Measurements from ENCODE around the gene TMEM266.

Gene TMEM266

DNA sequence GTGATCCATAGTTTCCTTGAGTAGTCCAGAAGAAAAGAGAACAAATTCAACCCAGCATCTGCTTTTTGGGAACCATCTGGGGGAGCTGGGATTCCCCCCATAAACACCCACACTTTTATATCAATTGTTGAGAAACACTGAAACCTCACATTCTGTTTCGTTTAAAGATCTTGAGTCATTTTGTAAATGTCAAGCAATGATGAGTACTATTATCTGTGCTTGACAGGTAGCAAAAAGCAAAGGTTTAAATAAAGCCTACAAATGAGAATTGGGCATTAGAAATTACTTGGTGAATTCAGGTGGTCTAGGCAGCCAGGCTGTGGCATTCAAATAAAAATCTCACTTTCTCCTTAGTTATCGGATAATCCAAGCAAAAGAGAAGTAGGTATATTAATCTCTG lies 75.7 kb downstream of the TMEM266 start:
- Histone ChIP-seq H2BK5ac (ENCODE audit: low read length) (no peak overlapping the region), H3K4ac (ENCODE audit: low read length) (no peak overlapping the region), H2AK5ac (ENCODE audit: low read depth, low read length) (no peak overlapping the region), H3K36me3 (replicated peaks in 1 of 2; ENCODE audit: control insufficient read depth in 2 of 2, insufficient read depth in 2 of 2, low read length in 2 of 2) (no peaks in the 10 kb centered on the region), H2BK120ac (ENCODE audit: low read depth, low read length) (no peak overlapping the region), H3K9me3 (replicated peaks in 1 of 2; ENCODE audit: control insufficient read depth in 2 of 2, insufficient read depth in 1 of 2, low read depth in 1 of 2, low read length in 2 of 2) (no peaks in the 10 kb centered on the region), H4K91ac (ENCODE audit: low read depth, low read length, poor library complexity) (no peak overlapping the region), H3K79me1 (ENCODE audit: low read depth, low read length) (no peaks in the 10 kb centered on the region), H3K14ac (ENCODE audit: low read length) (no peak overlapping the region), H2AFZ (ENCODE audit: low read length) (no peak overlapping the region), H3K18ac (ENCODE audit: low read length) (no peak overlapping the region), H2BK12ac (ENCODE audit: low read length) (no peak overlapping the region), H3K27ac (replicated peaks; ENCODE audit: low read length) (no peak overlapping the region), H4K8ac (ENCODE audit: low read depth, low read length) (no peak overlapping the region), H3K4me1 (ENCODE audit: control insufficient read depth in 2 of 2, insufficient read depth in 1 of 2, low read depth in 1 of 2, low read length in 2 of 2) (no peaks in the 10 kb centered on the region), H2BK15ac (ENCODE audit: low read length) (no peak overlapping the region), H3K23ac (ENCODE audit: low read depth, low read length, poor library complexity) (no peak overlapping the region), H3K4me2 (ENCODE audit: insufficient read depth, low read length, poor library complexity, severe bottlenecking) (no peak overlapping the region), H3K27me3 (ENCODE audit: control insufficient read depth in 3 of 3, insufficient read depth in 3 of 3, low read depth in 1 of 3, low read length in 3 of 3) (peaks cover 0 to 8% (median 2%) of the 10 kb centered on the region in 3 experiments), H3K9ac (ENCODE audit: low read depth, low read length, poor library complexity) (no peak overlapping the region), H3K4me3 (ENCODE audit: low read length in 2 of 2) (no peak overlapping the region)
- WGBS, 2 donors (ENCODE audit: extremely low coverage in 2 of 2, insufficient read length in 2 of 2, insufficient replicate concordance in 1 of 2), result no CpG with 5 or more reads among the region's 2 CpGs
- no peak for DNase-seq (ENCODE audit: low spot score)

GRCh38 chr15:76138436-76138835 lies 78.7 kb downstream of the TMEM266 start:
- Histone ChIP-seq H3K27ac (replicated peaks; ENCODE audit: low read length) (no peak overlapping the region), H3K36me3 (replicated peaks in 1 of 2; ENCODE audit: control insufficient read depth in 2 of 2, insufficient read depth in 2 of 2, low read length in 2 of 2) (no peaks in the 10 kb centered on the region), H3K18ac (ENCODE audit: low read length) (no peak overlapping the region), H3K79me1 (ENCODE audit: low read depth, low read length) (no peaks in the 10 kb centered on the region), H2BK120ac (ENCODE audit: low read depth, low read length) (no peak overlapping the region), H2BK5ac (ENCODE audit: low read length) (no peak overlapping the region), H3K23ac (ENCODE audit: low read depth, low read length, poor library complexity) (no peak overlapping the region), H4K8ac (ENCODE audit: low read depth, low read length) (no peak overlapping the region), H3K27me3 (ENCODE audit: control insufficient read depth in 3 of 3, insufficient read depth in 3 of 3, low read depth in 1 of 3, low read length in 3 of 3) (peaks cover 0 to 13% (median 2%) of the 10 kb centered on the region in 3 experiments), H4K91ac (ENCODE audit: low read depth, low read length, poor library complexity) (no peak overlapping the region), H2AK5ac (ENCODE audit: low read depth, low read length) (no peak overlapping the region), H3K4me2 (ENCODE audit: insufficient read depth, low read length, poor library complexity, severe bottlenecking) (no peak overlapping the region), H3K14ac (ENCODE audit: low read length) (no peak overlapping the region), H2AFZ (ENCODE audit: low read length) (no peak overlapping the region), H3K9ac (ENCODE audit: low read depth, low read length, poor library complexity) (no peak overlapping the region), H3K4ac (ENCODE audit: low read length) (no peak overlapping the region), H3K4me1 (ENCODE audit: control insufficient read depth in 2 of 2, insufficient read depth in 1 of 2, low read depth in 1 of 2, low read length in 2 of 2) (peaks cover 0 to 3% of the 10 kb centered on the region in 2 donors), H3K4me3 (ENCODE audit: low read length in 2 of 2) (no peak overlapping the region), H2BK15ac (ENCODE audit: low read length) (no peak overlapping the region), H2BK12ac (ENCODE audit: low read length) (no peak overlapping the region), H3K9me3 (replicated peaks in 1 of 2; ENCODE audit: control insufficient read depth in 2 of 2, insufficient read depth in 1 of 2, low read depth in 1 of 2, low read length in 2 of 2) (no peaks in the 10 kb centered on the region)
- DNase-seq (ENCODE audit: low spot score), result no peak
- WGBS, 2 donors (ENCODE audit: extremely low coverage in 2 of 2, insufficient read length in 2 of 2, insufficient replicate concordance in 1 of 2), result no CpG with 5 or more reads among the region's 5 CpGs

- H3K27ac ChIP-seq (replicated peaks; ENCODE audit: low read length), result no peak overlapping the region
- no peaks in the 10 kb centered on the region for H3K9me3 ChIP-seq (replicated peaks in 1 of 2; ENCODE audit: control insufficient read depth in 2 of 2, insufficient read depth in 1 of 2, low read depth in 1 of 2, low read length in 2 of 2)
- no peak overlapping the region for H3K4me2 ChIP-seq (ENCODE audit: insufficient read depth, low read length, poor library complexity, severe bottlenecking)
- no peak overlapping the region for H4K91ac ChIP-seq (ENCODE audit: low read depth, low read length, poor library complexity)
- no peak overlapping the region for H2AK5ac ChIP-seq (ENCODE audit: low read depth, low read length)
- no peak overlapping the region for H3K18ac ChIP-seq (ENCODE audit: low read length)
- no peak overlapping the region for H3K4ac ChIP-seq (ENCODE audit: low read length)
- H4K8ac ChIP-seq (ENCODE audit: low read depth, low read length), result no peak overlapping the region
- H2AFZ ChIP-seq (ENCODE audit: low read length), result peak overlapping the region; percentile 64
- peaks cover 0 to 21% (median 2%) of the 10 kb centered on the region in 3 experiments for H3K27me3 ChIP-seq (ENCODE audit: control insufficient read depth in 3 of 3, insufficient read depth in 3 of 3, low read depth in 1 of 3, low read length in 3 of 3)
- H2BK15ac ChIP-seq (ENCODE audit: low read length), result no peak overlapping the region
- no peak overlapping the region for H3K23ac ChIP-seq (ENCODE audit: low read depth, low read length, poor library complexity)
- H3K9ac ChIP-seq (ENCODE audit: low read depth, low read length, poor library complexity), result no peak overlapping the region
- no peak overlapping the region for H2BK5ac ChIP-seq (ENCODE audit: low read length)
- H3K4me1 ChIP-seq (ENCODE audit: control insufficient read depth in 2 of 2, insufficient read depth in 1 of 2, low read depth in 1 of 2, low read length in 2 of 2), result peaks cover 0 to 3% of the 10 kb centered on the region in 2 donors
- peak; percentile 80 for DNase-seq (ENCODE audit: low spot score)
- no peak overlapping the region for H3K14ac ChIP-seq (ENCODE audit: low read length)
- H3K79me1 ChIP-seq (ENCODE audit: low read depth, low read length), result no peaks in the 10 kb centered on the region
- no peak overlapping the region for H3K4me3 ChIP-seq (ENCODE audit: low read length in 2 of 2)
- WGBS, 2 donors (ENCODE audit: extremely low coverage in 2 of 2, insufficient read length in 2 of 2, insufficient replicate concordance in 1 of 2), result no CpG with 5 or more reads among the region's 16 CpGs
- H2BK120ac ChIP-seq (ENCODE audit: low read depth, low read length), result no peak overlapping the region
- no peak overlapping the region for H2BK12ac ChIP-seq (ENCODE audit: low read length)
- no peaks in the 10 kb centered on the region for H3K36me3 ChIP-seq (replicated peaks in 1 of 2; ENCODE audit: control insufficient read depth in 2 of 2, insufficient read depth in 2 of 2, low read length in 2 of 2)
Measured at GRCh38 chr15:76139368-76140073, 79.7 kb downstream of the TMEM266 start.

- no peaks in the 10 kb centered on the region for H3K79me1 ChIP-seq (ENCODE audit: low read depth, low read length)
- no peak for DNase-seq (ENCODE audit: low spot score)
- no peak overlapping the region for H3K27ac ChIP-seq (replicated peaks; ENCODE audit: low read length)
- no peak overlapping the region for H4K8ac ChIP-seq (ENCODE audit: low read depth, low read length)
- no peak overlapping the region for H3K23ac ChIP-seq (ENCODE audit: low read depth, low read length, poor library complexity)
- WGBS, 2 donors (ENCODE audit: extremely low coverage in 2 of 2, insufficient read length in 2 of 2, insufficient replicate concordance in 1 of 2), result no CpG with 5 or more reads among the region's 14 CpGs
- H3K9ac ChIP-seq (ENCODE audit: low read depth, low read length, poor library complexity), result no peak overlapping the region
- H3K18ac ChIP-seq (ENCODE audit: low read length), result no peak overlapping the region
- H3K4me2 ChIP-seq (ENCODE audit: insufficient read depth, low read length, poor library complexity, severe bottlenecking), result no peak overlapping the region
- H3K14ac ChIP-seq (ENCODE audit: low read length), result no peak overlapping the region
- peak overlapping the region; percentile 9 for H2BK15ac ChIP-seq (ENCODE audit: low read length)
- H2AK5ac ChIP-seq (ENCODE audit: low read depth, low read length), result no peak overlapping the region
- H2AFZ ChIP-seq (ENCODE audit: low read length), result peak overlapping the region; percentile 64
- H3K4ac ChIP-seq (ENCODE audit: low read length), result no peak overlapping the region
- peaks cover 0 to 3% of the 10 kb centered on the region in 2 donors for H3K4me1 ChIP-seq (ENCODE audit: control insufficient read depth in 2 of 2, insufficient read depth in 1 of 2, low read depth in 1 of 2, low read length in 2 of 2)
- no peaks in the 10 kb centered on the region for H3K36me3 ChIP-seq (replicated peaks in 1 of 2; ENCODE audit: control insufficient read depth in 2 of 2, insufficient read depth in 2 of 2, low read length in 2 of 2)
- H3K4me3 ChIP-seq (ENCODE audit: low read length in 2 of 2), result no peak overlapping the region
- H2BK5ac ChIP-seq (ENCODE audit: low read length), result no peak overlapping the region
- H3K27me3 ChIP-seq (ENCODE audit: control insufficient read depth in 3 of 3, insufficient read depth in 3 of 3, low read depth in 1 of 3, low read length in 3 of 3), result peaks cover 0 to 25% (median 2%) of the 10 kb centered on the region in 3 experiments
- H2BK12ac ChIP-seq (ENCODE audit: low read length), result no peak overlapping the region
- H4K91ac ChIP-seq (ENCODE audit: low read depth, low read length, poor library complexity), result no peak overlapping the region
- no peak overlapping the region for H2BK120ac ChIP-seq (ENCODE audit: low read depth, low read length)
- no peaks in the 10 kb centered on the region for H3K9me3 ChIP-seq (replicated peaks in 1 of 2; ENCODE audit: control insufficient read depth in 2 of 2, insufficient read depth in 1 of 2, low read depth in 1 of 2, low read length in 2 of 2)
Measured at GRCh38 chr15:76140074-76140464, 80.3 kb downstream of the TMEM266 start.

Data from neuronal stem cell (in vitro differentiated cells).